Epithelial cell of prostate (primary cell): Measurements from ENCODE around the gene TBC1D21.

Experiments used
- DNase-seq: peaks from one replicate; pipeline ENCODE4 v3.0.0-alpha.2; 2011; ENCODE audit warnings: low read depth, low spot score
- H3K27ac ChIP-seq: fragments of 450-650 bp; 2 replicates; pipeline ENCODE4 v1.5.1; 2017; ENCODE audit warnings: mild to moderate bottlenecking

TBC1D21 gene

DNA sequence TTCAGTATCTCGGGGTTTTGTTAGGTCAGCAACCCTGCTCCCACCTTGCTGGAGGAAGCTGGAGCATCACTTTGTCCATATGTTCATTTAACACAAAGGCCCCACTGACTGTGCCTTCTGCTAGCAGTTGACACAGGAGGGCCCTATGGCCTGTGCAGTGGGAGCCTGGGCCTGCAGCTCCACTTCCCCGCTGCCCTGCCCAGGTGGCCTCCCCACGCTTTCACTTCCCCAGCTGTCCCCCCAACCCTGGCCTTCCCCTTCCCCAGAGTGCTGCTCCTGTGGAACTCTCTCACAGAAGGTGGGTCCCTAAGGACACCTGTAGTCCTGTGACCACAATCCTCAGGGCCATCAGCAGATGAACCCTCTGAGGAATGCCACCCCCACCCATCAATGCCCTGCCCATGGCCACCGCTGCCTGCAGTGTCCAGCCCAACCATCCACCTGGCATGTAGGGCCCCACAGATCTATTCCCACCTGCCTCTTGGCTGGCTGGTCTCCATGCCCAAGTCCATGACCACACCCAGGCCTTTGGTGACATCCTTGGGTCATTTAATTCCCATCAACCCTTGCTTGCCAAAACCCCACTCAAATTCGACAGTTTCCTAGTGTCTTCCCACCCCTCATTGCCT is 13.5 kb downstream of the TBC1D21 start:
- DNase-seq, result no peak
- H3K27ac ChIP-seq, result no peak overlapping the region

DNA sequence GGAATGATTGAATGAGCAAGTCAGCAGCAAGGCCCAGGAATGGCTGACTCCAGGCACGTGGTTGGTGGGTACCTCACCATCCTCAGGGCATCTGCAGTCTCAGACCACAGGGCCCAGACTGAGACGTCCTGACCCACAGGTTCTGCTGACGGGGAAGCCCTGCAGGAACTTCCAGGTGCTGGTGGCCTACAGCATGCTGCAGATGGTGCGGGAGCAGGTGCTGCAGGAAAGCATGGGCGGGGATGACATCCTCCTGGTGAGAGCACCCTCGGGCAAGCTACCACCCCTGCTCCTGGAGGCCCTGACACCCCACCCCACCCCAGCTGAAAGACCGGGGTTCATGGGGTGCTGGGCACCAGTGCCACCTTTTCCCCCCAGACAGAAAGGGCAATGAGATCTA is 14.1 kb downstream of the TBC1D21 start:
- DNase-seq, result no peak

DNA sequence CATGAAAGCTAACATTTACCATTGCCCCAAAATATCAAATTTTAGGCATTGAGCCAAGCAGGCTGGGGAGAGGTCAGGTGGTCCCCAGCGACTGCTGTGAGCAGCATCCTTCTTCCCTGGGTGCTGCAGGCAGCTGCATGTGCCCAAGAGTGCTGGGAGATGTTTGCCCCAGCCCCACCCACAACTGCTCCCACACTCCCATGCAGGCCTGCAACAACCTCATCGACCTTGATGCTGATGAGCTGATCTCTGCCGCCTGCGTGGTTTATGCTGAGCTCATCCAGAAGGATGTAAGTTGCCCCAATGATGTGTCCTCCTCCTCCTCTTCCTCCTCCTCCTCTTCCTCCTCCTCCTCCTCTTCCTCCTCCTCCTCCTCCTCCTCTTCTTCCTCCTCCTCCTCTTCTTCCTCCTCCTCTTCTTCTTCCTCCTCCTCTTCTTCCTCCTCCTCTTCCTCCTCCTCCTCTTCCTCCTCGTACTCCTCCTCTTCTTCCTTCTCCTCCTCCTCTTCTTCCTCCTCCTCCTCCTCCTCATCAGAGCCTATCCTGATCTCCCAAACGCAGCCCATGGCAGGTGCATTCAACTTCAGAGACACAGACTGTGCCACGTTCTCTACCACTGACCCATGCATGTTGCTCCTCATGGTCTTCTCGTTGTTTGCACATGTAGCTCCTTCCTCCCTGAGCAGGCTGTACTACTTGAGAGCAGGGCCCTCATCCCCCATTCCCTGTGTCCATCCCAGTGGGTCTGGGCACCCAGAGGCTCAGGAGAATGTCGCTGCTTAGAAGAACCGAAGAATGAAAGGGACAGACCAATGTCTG is 15.1 kb downstream of the TBC1D21 start:
- no peak for DNase-seq
- H3K27ac ChIP-seq, result no peak overlapping the region

More for the DNA sequence above, 14.1 kb downstream of the TBC1D21 start:
- H3K27ac ChIP-seq, result no peak overlapping the region

DNA sequence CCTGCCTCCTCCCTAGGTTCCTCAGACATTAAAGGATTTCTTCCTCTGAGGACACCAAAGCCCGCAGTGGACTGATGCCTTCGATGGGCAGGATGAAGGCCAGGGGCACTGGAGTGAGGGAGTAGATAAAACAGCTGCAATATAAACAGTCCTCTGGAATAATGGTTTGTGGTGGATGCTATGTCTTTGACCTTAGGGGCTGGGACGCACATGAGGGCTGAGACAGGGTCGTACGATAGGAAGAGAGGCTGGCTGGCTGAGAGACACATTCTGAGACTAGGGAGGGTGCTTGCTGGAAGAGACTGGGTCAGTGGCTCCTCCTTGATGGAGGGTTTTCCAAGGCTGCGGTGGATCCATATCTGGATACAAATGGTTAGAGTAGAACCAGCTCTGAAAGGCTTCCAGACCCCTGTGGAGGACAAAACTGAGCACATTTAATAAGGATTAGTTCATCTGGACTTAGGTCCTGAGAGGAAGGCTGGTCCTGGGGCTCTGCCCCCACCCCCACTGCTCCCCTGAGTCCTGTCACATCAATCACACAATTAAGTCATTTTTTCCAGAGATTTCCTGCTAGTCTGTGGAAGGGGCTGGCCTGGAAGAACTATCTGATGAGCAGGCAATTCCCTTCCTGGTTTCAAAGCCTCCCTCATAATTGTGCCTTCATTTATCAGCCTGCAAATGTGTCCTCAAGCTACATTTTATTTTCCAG is 15.8 kb downstream of the TBC1D21 start:
- DNase-seq, result no peak
- no peak overlapping the region for H3K27ac ChIP-seq

DNA sequence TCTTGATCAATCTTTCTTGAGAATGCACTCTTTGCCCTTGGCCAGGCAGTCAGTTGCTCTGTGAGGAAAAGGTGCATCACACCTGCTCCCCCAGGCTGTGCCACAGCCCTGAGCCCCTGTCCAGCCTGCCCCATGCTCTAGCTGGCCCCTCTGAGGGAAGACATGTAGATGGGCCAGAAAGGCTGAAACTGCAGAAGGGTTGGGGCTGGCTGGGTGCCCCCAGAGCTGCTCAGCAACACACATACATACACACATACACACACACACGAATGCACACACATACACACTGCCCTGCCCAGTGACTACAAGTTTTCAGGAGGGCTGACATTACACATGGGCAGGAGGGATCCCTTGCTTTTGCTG is 16.4 kb downstream of the TBC1D21 start:
- DNase-seq, result no peak
- H3K27ac ChIP-seq, result no peak overlapping the region

DNA sequence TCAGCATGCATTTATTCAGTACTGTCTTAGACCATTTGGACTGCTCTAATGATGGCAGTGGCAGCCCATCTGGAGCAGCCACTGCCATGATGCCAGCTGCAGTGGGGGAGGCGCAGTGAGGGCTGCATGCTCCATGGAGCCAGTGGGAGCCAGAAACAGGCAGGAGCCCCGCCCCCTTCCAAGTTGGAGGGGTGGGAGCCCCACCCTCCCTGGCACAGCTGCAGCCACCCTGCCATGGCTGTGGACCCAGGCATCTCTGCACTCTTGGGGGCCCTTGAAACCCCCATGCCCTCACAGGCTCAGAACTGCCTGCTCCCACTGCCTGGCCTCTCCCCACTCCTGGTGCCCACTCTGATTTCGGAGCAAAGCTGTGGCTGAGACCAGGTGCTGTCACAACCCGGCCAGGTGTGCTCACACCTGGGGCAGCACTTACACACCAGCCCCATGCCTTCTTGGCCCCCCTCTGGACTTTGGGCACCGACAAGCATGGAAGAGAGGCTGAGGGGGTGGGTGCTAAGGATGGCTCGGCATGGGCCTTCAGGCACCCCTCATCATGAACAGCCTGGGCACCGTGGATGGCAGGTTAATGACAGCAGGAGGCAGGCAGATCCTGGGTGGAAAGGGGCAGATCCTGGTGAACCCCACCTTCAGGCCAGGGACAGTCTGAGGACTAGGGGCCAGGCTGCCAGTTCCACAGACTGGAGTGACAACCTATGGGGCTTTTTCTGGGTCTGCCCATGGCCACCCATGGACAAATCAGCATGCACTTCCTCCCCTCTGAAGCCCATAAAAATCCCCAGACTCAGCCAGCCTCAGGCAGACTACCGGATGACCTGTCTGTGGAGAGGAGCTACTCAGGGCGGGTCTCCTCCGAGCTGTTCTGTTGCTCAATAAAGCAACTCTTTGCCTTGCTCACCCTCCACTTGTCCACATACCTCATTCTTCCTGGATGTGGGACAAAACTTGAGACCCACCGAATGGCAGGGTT is 18.3 kb downstream of the TBC1D21 start:
- DNase-seq, result no peak
- no peak overlapping the region for H3K27ac ChIP-seq

DNA sequence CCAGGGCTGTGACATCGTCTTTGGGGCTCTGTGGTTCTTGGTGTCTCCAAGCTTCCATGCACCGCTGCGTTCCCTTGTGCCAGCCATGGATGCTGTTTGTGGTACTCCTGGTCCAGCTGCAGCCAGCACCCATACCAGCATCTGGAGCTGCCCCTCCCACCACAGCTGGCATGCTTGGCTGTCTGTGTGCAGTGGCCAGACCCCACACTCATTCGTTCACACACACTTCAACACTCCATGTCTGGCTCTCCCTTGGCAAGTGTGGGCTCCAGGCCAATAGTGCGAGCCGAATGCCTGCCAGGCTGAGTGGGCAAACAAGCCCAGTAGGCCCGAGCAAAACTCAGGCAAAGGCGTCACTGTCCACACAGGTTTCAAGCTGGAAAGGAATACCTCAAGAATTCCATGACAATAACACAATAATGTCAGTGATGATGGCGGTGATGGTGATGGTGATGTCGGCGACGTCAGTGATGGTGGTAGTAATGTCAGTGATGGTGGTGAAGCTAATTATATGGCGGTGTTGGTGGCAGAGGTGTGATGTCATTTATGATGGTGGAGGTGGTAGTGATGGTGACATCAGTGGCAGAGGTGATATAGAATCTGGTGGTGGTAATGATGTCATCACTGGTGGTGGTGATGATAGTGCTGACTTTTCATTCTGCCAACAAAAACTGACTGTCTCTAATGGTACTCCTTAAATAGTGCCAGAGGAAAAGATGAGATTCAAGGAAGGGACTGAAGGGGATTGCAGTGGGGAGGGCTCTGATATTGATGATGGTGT is 19.3 kb downstream of the TBC1D21 start:
- no peak overlapping the region for H3K27ac ChIP-seq
- no peak for DNase-seq

DNA sequence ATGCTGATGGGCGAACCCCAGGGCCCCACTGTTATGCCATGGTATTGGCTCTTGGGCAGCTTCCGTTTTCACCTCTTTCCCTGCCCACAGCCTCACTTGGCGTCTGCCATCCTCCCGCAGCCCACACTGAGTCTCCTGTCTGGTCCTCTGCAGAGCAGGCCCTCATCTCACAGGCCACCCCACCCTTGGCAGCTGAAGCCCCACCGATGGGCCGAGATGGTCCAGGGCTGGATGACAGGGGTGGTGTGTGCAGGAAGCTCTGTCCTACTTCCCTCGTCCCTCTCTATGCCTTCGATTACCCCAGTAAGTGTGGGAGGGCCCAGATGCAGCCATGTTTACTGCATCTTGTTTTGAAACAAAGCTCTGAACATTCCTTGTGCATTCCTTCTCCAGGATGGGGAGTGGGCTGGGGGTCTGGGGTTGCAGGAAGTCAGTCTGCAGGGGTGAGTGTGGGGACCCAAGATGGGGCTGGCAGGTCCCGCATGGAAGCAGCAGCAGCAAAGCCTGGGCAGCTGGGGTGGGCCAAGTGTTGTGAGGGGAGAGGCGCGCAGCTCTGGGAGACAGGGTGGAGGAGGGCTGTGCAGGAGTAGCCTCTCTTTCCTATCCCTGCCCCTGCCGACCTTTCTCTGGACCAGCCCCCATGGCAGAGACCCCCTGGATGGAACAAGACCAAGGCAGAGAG is 20.9 kb downstream of the TBC1D21 start:
- DNase-seq, result no peak

DNA sequence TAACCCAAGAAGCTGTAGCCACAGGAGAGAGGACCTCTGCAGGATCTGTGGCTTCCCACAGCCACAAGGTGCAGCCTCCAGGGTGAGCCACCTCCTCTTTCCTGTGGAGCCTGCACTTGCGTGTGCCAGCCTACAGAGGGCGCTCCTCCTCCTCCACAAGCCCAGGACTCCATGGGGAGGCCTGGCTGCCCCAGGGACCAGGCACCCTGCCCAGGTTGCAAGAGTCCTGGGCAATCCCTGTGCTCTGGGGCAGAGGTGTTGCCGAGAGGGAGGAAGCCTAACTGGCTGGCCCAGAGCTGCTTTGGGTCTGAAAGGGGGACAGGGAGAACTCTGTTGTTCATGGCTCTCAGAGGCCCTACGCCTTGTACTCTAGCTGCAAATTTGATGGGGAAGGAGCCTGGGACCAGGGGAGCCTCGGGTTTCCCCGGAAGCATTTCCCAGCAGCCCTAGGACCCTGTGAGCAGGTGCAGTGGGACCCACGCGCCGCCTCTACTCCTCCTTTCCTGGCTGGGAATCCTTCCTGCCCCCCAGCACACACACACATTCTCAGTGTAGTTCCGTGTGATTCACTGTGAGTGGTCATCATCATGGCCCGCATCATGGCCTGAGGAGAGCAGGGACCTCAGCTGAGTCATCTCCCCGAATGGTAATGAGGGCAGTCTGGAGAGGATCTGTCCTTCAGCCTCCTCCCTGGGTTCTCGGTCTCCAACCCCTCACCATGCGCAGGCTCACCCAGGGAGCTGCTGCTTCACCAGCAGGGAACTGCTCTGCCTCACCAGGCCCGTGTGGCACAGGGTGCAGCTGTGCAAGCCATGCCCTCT is 24.3 kb downstream of the TBC1D21 start:
- H3K27ac ChIP-seq, result no peak overlapping the region

More for the DNA sequence above, 20.9 kb downstream of the TBC1D21 start:
- no peak overlapping the region for H3K27ac ChIP-seq

DNA sequence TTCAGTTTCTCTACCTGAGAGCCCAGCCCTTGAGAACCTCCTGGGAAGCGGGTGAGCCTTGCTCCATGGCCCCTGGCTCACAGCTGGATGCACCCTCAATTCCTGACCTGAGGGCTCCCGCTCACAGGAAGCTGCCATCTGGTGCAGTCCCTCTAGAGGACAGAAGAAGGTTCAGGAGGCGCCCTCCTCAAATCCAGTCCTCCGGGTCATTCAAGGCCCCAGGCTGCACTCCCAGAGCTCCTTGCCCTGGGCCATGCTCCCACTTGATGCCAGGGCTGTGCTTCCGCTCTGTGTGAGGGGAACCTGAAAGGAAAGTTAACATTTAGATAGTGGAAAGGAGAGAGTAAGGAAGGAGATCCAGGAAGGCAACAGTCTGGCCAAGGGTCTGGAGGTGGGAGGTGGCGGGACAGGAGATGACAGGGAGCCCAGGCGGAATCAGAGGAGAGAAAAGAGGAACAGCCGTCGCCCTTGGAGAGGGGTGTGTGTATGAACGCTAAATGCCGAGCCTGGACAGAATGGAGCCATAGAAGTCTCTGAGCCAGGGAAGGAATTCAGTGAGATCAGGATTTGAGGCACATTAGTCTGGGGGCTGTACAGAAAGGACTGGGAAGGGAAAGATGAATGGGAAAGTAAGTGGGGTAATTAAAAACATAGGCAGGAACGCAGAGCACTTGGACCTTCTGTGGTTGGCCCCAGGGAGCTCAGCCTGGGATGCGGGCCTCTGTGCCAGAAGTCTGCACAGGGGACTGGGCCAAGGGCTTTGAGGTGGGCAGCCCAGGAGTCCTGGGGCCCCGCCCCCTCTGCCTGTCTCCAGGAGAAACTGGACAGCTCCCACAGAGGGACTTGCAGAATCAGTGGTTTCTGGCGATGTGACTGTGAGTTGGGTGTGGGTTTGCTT is 26.1 kb downstream of the TBC1D21 start:
- no peak for DNase-seq
- no peak overlapping the region for H3K27ac ChIP-seq

More for the DNA sequence above, 24.3 kb downstream of the TBC1D21 start:
- DNase-seq, result no peak

DNA sequence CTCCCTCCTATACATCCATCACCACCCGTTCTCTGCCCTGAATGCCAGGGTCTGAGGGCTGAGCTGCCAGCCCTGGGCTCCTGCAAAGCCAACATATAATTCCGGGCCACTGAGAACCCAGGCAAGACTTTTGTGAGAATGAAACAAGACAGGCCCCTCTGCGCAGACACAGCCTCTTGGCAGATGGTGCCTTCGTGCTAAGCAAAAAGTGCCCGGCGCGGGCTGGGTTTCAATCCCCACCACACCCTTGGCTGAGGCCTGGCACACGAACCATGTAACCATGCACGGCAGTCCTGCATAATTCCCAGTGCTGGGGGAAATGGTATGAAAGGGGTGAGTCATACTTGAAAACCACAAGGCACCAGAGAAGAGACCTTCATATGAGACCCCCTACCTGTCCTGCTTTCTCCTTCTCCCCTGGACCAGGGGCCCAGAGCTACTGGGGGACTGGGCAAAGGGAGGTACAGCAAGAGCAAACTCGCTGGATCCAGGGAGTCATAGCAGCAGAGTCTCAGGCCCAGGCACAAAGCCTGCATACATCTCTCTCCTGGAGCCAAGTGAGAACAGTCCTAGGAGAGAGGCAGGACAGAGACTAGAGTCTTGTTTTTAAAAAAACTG is 26.8 kb downstream of the TBC1D21 start:
- no peak overlapping the region for H3K27ac ChIP-seq
- DNase-seq, result no peak

DNA sequence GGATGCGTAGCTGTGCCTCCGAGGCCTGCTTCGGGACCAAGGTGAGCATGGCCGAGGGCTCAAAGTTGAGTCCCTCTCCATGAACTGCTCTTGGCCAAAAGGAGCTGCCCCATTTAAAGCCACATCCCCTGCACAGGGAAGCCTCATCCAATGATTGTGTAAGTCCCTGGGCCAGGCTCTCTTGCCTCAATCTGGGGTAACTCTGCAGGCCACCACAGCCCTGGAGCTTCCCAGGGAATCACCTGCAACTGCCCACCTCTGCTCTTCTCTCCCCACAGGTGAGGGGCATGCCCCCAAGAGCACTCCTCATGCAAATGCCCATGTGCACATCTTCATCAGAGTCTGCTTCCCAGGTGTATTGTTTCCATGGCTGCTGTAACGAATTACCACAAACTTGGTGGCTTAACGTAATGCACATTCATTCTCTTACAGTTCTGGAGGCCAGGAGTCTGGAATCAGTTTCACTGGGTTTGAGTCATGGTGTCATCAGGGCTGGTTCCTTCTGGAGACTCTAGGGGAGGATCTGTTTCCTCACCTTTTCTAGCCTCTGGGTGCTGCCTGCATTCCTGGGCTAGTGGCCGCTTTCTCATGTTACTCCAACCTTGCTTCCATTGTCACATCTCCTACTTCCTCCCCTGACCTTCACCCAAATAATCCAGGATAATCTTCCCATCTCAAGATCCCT is 27.9 kb downstream of the TBC1D21 start:
- H3K27ac ChIP-seq, result no peak overlapping the region
- DNase-seq, result no peak

DNA sequence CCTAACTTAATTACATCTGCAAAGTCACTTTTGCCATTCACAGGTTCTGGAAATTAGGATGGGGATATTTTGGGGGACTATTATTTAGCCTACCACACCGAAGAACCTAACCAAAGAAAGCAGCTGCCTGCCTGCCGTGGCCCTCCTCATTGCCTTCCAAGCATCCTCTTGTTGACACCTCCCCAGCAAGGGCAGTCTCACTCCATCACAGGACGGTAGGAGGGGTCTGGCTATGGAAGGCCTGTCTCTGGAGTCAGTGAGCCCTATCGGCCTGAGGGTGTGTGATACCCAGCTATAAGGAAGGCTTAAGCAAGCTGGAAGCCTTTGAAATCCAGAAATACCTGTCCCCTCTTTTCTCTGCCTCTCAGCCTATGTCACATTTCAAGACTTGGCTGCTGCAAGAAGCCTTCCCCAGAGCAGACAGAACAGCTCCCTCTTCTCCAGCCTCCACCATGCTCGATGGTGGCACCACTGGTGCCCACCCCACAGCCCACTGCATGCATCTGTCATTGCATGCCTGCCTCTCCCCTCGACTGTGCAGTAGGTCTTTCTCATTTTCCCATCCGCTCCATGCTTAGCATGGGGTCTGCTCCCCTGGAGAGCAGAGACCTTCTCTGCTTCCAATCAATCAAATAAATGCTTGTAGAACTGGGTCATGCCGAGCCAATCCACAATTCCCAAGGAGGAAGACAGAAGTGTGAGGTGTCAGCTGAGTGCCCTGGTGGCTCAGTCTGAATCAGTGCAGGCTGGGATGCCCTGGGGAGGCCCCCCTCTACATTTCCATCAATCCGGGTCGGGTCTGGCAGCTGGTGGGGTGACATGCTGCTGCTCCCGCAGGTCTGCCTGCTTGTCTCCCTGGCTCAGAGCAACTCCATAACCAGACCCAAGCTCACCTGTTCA is 29.0 kb downstream of the TBC1D21 start:
- DNase-seq, result no peak
- H3K27ac ChIP-seq, result no peak overlapping the region

DNA sequence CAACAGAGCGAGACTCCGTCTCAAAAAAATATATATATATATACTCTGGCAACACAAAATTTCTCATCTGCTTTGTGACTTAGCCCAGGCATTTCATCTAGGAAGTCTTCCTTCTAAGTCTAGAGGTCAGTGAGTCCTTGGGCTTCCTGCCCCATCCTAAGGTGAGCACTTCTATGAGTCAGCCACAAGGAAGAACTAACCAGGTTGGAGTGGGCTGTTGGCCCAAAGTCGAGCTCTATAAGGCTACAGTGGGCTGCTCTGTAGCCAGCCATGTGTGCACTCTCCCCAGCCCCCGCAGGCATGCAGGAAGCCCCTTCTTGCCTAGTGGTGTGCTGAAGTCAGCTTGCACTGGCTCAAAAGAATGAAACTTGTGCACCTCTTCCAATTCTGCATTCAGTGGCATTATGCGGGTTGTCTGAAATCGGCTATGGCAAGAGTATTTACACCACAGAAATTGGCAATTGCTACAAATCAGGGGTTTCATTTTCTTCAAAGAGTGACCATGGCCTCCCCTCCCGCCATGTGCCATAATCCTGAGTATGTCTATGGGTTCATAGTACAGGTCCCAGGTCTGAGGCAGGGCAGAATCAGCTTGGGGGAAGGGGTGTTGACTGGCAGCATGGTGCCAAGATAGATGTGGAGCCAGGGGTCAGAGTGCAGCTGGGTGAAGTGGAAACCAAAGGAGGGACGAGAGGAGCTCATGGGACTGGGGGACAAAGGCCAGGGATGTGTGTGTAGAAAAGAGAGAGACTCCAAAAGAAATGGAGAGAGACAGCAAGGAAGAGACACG is 30.9 kb downstream of the TBC1D21 start:
- DNase-seq, result no peak
- no peak overlapping the region for H3K27ac ChIP-seq
